GM12892 (cell line): ENCODE data around the gene HES1.
A peak's percentile ranks its signal among the peaks of the same experiment; 100 is the strongest.

ENCODE experiments used
- POLR2A ChIP-seq: IDR thresholded peaks from 2 replicates; pipeline ENCODE4 v1.6.1; 2011; ENCODE audit warnings: low read depth, low read length, control low read depth
- POLR2AphosphoS5 ChIP-seq: IDR thresholded peaks from 2 replicates; pipeline ENCODE4 v1.6.1; 2011; ENCODE audit warnings: low read depth, low read length, control low read depth

- TF ChIP-seq POLR2AphosphoS5 (no peak), POLR2A (peak; percentile 40; the same call in 1 of the 2 replicates)
These were observed 1.8 kb downstream of the HES1 start for GRCh38 chr3:194137506-194138474.
